Measurements from ENCODE around the gene JOSD2. TPM values are rescaled to one million over a fixed set of nuclear protein-coding genes. Genes with fewer than 3 reads are reported as not detected.

JOSD2 gene
- total and polyA plus RNA-seq, 9 of the 15 experiments (the other 6 are each of a cell fraction or from before 2014, with no cell fraction given) = 0.06 to 14.4 (median 3.1) TPM

GRCh38 chr19:50513746-50514345, 2.9 kb upstream of the JOSD2 start, which contains the start of gene ASPDH:
ASPDH (minus strand) TSS chr19:50513913; CDS start chr19:50513823, 90 bp downstream.
- no peaks in the 10 kb centered on the region for H3K36me3 ChIP-seq (ENCODE audit: control insufficient read depth, insufficient read depth, low read length)
- H3K4me1 ChIP-seq (replicated peaks in 1 of 2; ENCODE audit: control insufficient read depth in 2 of 2, insufficient read depth in 2 of 2, low read length in 2 of 2) = peaks cover 5 to 71% of the 10 kb centered on the region in 2 experiments; a peak in 4 of 5 replicates
- 23% methylated on average over 11 of the region's 22 CpGs for WGBS (ENCODE audit: insufficient coverage, low coverage, missing lambda C conversion rate)
- H2AFZ ChIP-seq (ENCODE audit: low read depth, low read length) = no peak within 1 kb of the TSS
- CTCF ChIA-PET (ENCODE audit: low intra/inter-chr PET ratio) = no interaction called here
- ATAC-seq (no peak), FAIRE-seq (no peak), DNase-seq (ENCODE audit: extremely low read depth in 1 of 4, low spot score in 3 of 4) (peak in 1 of 4 experiments; percentile 43)
- in situ Hi-C loops (cut with MboI) = no loop called here
- no peak within 1 kb of the TSS for H3K27ac ChIP-seq (ENCODE audit: extremely low read depth, low read depth, low read length)
- peaks cover 4% of the 10 kb centered on the region for H3K9me1 ChIP-seq (ENCODE audit: control insufficient read depth, insufficient read depth, low read length)
- H3K4me2 ChIP-seq (ENCODE audit: insufficient read depth, low read length) = no peak within 1 kb of the TSS
- no peaks in the 10 kb centered on the region for H3K27me3 ChIP-seq (ENCODE audit: control insufficient read depth in 2 of 2, insufficient read depth in 2 of 2, low read length in 2 of 2)
- no TSS peak for BruUV-seq (replicated peaks)
- no peaks in the 10 kb centered on the region for H3K9me3 ChIP-seq (replicated peaks; ENCODE audit: control insufficient read depth, insufficient read depth, low read depth, low read length)
- no peak within 1 kb of the TSS for H3K4me3 ChIP-seq
- POLR2A ChIA-PET = interaction anchor here (1.0 kb wide), 1 partner anchor 180 kb away, joined by 3 read pairs; no protein-coding TSS in a partner anchor
- no peaks in the 10 kb centered on the region for H4K20me1 ChIP-seq (replicated peaks; ENCODE audit: control insufficient read depth, insufficient read depth, low read length)
- intact Hi-C loops (cut with micrococcal nuclease) = no loop called here
- no peaks in the 10 kb centered on the region; the same call in 2 of the 3 replicates for H3K79me2 ChIP-seq (ENCODE audit: control insufficient read depth, insufficient read depth, low read length)
- peak within 1 kb of the TSS in 1 of 2 experiments; percentile 93; a peak in 2 of 4 replicates for H3K9ac ChIP-seq (ENCODE audit: insufficient read depth in 1 of 2, low read depth in 2 of 2, low read length in 2 of 2)
- TF ChIP-seq HNRNPH1 (optimal IDR thresholded peaks at IDR 0.05; ENCODE audit: low read depth, low read length) (no peak), CEBPZ (IDR thresholded peaks at IDR 0.05; ENCODE audit: borderline replicate concordance, low read depth, low read length) (no peak), EHMT2 (IDR thresholded peaks at IDR 0.05) (no peak), ZBTB11 (CRISPR knock-in tag; IDR thresholded peaks at IDR 0.05) (no peak), L3MBTL2 (IDR thresholded peaks at IDR 0.05) (no peak), ZNF740 (CRISPR knock-in tag; IDR thresholded peaks at IDR 0.05) (0 out of 2 replicates have a peak, but pooled peaks have one; percentile 6), ZNF740 (tag; IDR thresholded peaks at IDR 0.05) (no peak), EGR1 (conservative IDR thresholded peaks at IDR 0.05) (peak; percentile 32), IRF9 (tag; IDR thresholded peaks at IDR 0.05) (no peak), RBM22 (IDR thresholded peaks at IDR 0.05; ENCODE audit: low read depth, low read length, poor library complexity, severe bottlenecking) (no peak), FIP1L1 (IDR thresholded peaks at IDR 0.05; ENCODE audit: low read depth, low read length, poor library complexity, severe bottlenecking) (peak; percentile 24), TEAD1 (CRISPR knock-in tag; IDR thresholded peaks at IDR 0.05) (no peak)
